ENCODE measurements around the gene EIF2B4. TPM values are rescaled to one million over a fixed set of nuclear protein-coding genes. Genes with fewer than 3 reads are reported as not detected.
"Not testable (repeated sequence)": the region's sequence is repeated elsewhere in the genome, so short reads cannot be mapped to it uniquely, and the experiment has no call there.

EIF2B4 gene
- total RNA-seq, 1 experiment from 2014 or later = 74.7 TPM

DNA sequence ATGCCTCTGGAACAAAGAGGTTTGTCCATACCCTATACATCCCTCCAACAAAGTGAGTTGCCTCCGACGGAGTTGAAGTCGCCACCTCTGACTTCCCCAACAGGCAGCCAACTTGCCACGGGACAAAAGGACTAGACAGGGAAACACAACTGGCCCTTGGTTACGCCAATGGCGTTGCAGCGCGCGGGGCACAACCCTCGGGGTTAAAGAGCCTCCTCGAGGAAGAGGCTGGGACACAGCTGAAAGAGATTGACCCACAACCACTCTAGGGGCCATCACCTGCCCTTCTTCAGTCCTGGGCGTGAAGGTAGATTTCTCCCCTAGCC is 14.1 kb downstream of the EIF2B4 start:
- TF ChIP-seq, protein P1, sequence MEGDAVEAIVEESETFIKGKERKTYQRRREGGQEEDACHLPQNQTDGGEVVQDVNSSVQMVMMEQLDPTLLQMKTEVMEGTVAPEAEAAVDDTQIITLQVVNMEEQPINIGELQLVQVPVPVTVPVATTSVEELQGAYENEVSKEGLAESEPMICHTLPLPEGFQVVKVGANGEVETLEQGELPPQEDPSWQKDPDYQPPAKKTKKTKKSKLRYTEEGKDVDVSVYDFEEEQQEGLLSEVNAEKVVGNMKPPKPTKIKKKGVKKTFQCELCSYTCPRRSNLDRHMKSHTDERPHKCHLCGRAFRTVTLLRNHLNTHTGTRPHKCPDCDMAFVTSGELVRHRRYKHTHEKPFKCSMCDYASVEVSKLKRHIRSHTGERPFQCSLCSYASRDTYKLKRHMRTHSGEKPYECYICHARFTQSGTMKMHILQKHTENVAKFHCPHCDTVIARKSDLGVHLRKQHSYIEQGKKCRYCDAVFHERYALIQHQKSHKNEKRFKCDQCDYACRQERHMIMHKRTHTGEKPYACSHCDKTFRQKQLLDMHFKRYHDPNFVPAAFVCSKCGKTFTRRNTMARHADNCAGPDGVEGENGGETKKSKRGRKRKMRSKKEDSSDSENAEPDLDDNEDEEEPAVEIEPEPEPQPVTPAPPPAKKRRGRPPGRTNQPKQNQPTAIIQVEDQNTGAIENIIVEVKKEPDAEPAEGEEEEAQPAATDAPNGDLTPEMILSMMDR (conservative IDR thresholded peaks at IDR 0.05; ENCODE audit: low read depth, low read length) = no peak
- no peak for TF ChIP-seq EZH2 (IDR thresholded peaks at IDR 0.05; ENCODE audit: borderline replicate concordance, low read depth, low read length, poor library complexity, severe bottlenecking)

DNA sequence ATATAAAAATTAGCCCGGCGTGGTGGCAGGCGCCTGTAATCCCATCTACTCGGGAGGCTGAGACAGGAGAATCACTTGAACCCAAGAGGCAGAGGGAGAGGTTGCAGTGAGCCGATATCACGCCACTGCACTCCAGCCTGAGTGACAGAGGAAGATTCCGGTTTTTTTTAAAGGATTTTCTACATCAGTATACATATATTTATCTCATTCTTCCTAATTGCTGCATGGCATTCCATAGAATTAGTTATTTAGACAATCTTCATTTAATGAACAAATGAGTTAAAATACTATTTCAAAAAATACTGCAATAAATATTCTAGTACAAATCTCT is 15.6 kb downstream of the EIF2B4 start:
- POLR2A ChIA-PET (ENCODE audit: low non-redundant PET) = no interaction called here
- BruUV-seq (replicated peaks) = no TSS peak

More for the DNA sequence above, 14.1 kb downstream of the EIF2B4 start:
- H3K27ac ChIP-seq (ENCODE audit: low read depth, low read length, poor library complexity, severe bottlenecking) = peak overlapping the region; percentile 88
- no peaks in the 10 kb centered on the region for H3K9me3 ChIP-seq (ENCODE audit: low read depth, low read length, poor library complexity, severe bottlenecking)
- H3K4me1 ChIP-seq (ENCODE audit: insufficient read depth, low read length, poor library complexity, severe bottlenecking) = peaks cover 3% of the 10 kb centered on the region
- H3K36me3 ChIP-seq (ENCODE audit: insufficient read depth, low read length, poor library complexity, severe bottlenecking) = peaks cover 2% of the 10 kb centered on the region
- peak; percentile 42 for DNase-seq (ENCODE audit: low spot score)
- H3K27me3 ChIP-seq (replicated peaks; ENCODE audit: insufficient read depth, low read depth, low read length, poor library complexity) = no peaks in the 10 kb centered on the region
- BruUV-seq (replicated peaks) = no TSS peak
- ChIA-PET CTCF (interaction anchor here (1.5 kb wide), 1 partner anchor 13 kb away, joined by 4 read pairs; no protein-coding TSS in a partner anchor), POLR2A (ENCODE audit: low non-redundant PET) (interaction anchor here (0.6 kb wide), 1 partner anchor 23 kb away, joined by 4 read pairs; no protein-coding TSS in a partner anchor)
- peak overlapping the region; percentile 77 for H3K4me3 ChIP-seq (ENCODE audit: low read depth, low read length, poor library complexity, severe bottlenecking)
- intact Hi-C loops (cut with micrococcal nuclease; ENCODE audit: unreplicated experiment) = loop anchor here (1.0 kb wide), 1 partner anchor 14 kb away; the partner anchor contains the start of genes EIF2B4 and SNX17

DNA sequence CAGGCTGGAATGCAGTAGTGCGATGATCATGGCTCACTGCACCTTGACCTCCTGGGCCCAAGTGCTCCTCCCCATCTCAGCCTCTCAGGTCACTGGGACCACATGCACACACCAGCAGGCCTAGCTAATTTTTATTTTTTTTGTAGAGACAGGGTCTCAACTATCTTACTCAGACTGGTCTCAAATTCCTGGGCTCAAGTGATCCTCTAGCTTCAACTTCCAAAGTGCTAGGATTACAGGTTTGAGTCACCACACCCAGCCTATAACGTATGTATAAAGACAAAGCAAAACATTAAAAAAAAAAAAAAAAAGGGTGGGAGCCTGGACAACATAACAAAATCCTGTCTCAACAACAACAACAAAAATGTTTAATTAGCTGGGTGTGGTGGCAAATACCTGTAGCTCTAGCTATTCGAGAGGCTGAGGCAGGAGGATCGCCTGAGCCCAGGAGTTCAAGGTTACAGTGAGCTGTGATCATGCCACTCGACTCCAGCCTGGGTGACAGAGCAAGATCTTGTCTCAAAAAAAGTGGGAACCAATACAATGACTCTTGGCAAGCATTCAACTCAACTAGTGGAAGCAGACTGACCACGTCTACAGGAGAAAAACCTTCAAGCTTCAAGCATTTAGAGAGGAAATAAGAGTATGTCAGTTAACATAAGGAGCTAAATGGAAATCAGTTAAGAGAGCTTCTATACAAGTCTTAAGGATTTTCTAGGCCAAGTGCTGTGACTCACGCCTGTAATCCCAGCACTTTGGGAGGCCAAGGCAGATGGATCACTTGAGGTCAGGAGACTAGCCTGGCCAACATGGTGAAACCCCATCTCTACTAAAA is 16.2 kb downstream of the EIF2B4 start:
- H3K27ac ChIP-seq (ENCODE audit: low read depth, low read length, poor library complexity, severe bottlenecking) = no peak overlapping the region
- no peak for DNase-seq (ENCODE audit: low spot score)
- H3K4me3 ChIP-seq (ENCODE audit: low read depth, low read length, poor library complexity, severe bottlenecking) = no peak overlapping the region
- TF ChIP-seq EZH2 (IDR thresholded peaks at IDR 0.05; ENCODE audit: borderline replicate concordance, low read depth, low read length, poor library complexity, severe bottlenecking) = no peak
- TF ChIP-seq, protein P1 (conservative IDR thresholded peaks at IDR 0.05; ENCODE audit: low read depth, low read length) = no peak
- no TSS peak for BruUV-seq (replicated peaks)
- POLR2A ChIA-PET (ENCODE audit: low non-redundant PET) = no interaction called here
- no peaks in the 10 kb centered on the region for H3K36me3 ChIP-seq (ENCODE audit: insufficient read depth, low read length, poor library complexity, severe bottlenecking)
- H3K9me3 ChIP-seq (ENCODE audit: low read depth, low read length, poor library complexity, severe bottlenecking) = no peaks in the 10 kb centered on the region
- intact Hi-C loops (cut with micrococcal nuclease; ENCODE audit: unreplicated experiment) = no loop called here
- H3K4me1 ChIP-seq (ENCODE audit: insufficient read depth, low read length, poor library complexity, severe bottlenecking) = peaks cover 3% of the 10 kb centered on the region
- H3K27me3 ChIP-seq (replicated peaks; ENCODE audit: insufficient read depth, low read depth, low read length, poor library complexity) = no peaks in the 10 kb centered on the region
- CTCF ChIA-PET = no interaction called here

More for the DNA sequence above, 15.6 kb downstream of the EIF2B4 start:
- Histone ChIP-seq H3K9me3 (ENCODE audit: low read depth, low read length, poor library complexity, severe bottlenecking) (no peaks in the 10 kb centered on the region), H3K36me3 (ENCODE audit: insufficient read depth, low read length, poor library complexity, severe bottlenecking) (no peaks in the 10 kb centered on the region), H3K4me3 (ENCODE audit: low read depth, low read length, poor library complexity, severe bottlenecking) (no peak overlapping the region), H3K27ac (ENCODE audit: low read depth, low read length, poor library complexity, severe bottlenecking) (no peak overlapping the region), H3K27me3 (replicated peaks; ENCODE audit: insufficient read depth, low read depth, low read length, poor library complexity) (no peaks in the 10 kb centered on the region), H3K4me1 (ENCODE audit: insufficient read depth, low read length, poor library complexity, severe bottlenecking) (peaks cover 3% of the 10 kb centered on the region)
- TF ChIP-seq EZH2 (IDR thresholded peaks at IDR 0.05; ENCODE audit: borderline replicate concordance, low read depth, low read length, poor library complexity, severe bottlenecking) = no peak
- TF ChIP-seq, protein P1 (conservative IDR thresholded peaks at IDR 0.05; ENCODE audit: low read depth, low read length) = no peak
- CTCF ChIA-PET = no interaction called here
- intact Hi-C loops (cut with micrococcal nuclease; ENCODE audit: unreplicated experiment) = no loop called here
- no peak for DNase-seq (ENCODE audit: low spot score)

DNA sequence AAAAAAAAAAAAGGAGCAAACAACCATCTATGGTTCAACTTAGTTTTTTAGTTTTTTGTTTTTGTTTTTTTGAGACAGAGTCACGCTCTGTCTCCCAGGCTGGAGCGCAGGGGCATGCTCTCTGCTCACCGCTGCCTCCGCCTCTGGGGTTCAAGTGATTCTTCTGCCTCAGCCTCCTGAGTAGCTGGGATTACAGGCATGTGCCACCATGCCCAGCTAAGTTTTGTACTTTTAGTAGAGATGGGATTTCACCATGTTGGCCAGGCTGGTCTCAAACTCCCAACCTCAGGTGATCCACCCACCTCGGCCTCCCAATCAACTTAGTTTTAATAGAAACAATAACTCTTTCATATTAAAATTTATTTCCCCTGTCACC is 16.8 kb downstream of the EIF2B4 start:
- H3K9me3 ChIP-seq (ENCODE audit: low read depth, low read length, poor library complexity, severe bottlenecking); DNase-seq (ENCODE audit: low spot score); H3K4me3 ChIP-seq (ENCODE audit: low read depth, low read length, poor library complexity, severe bottlenecking); H3K4me1 ChIP-seq (ENCODE audit: insufficient read depth, low read length, poor library complexity, severe bottlenecking); POLR2A ChIA-PET (ENCODE audit: low non-redundant PET); H3K27ac ChIP-seq (ENCODE audit: low read depth, low read length, poor library complexity, severe bottlenecking); CTCF ChIA-PET; BruUV-seq (replicated peaks); intact Hi-C loops (cut with micrococcal nuclease; ENCODE audit: unreplicated experiment); H3K36me3 ChIP-seq (ENCODE audit: insufficient read depth, low read length, poor library complexity, severe bottlenecking); H3K27me3 ChIP-seq (replicated peaks; ENCODE audit: insufficient read depth, low read depth, low read length, poor library complexity): not testable (repeated sequence)

Measured in A673 (cell line).